NOMO-1 treated with dmso at 0.1 percent for 144 hours (cell line): ENCODE measurements around the gene FAM170B.

ENCODE experiments used
- DNase-seq: peaks from one replicate; lab custom pipeline; 2025; ENCODE audit not compliant: unreplicated experiment; lab: John Stamatoyannopoulos, UW

Gene FAM170B

DNA sequence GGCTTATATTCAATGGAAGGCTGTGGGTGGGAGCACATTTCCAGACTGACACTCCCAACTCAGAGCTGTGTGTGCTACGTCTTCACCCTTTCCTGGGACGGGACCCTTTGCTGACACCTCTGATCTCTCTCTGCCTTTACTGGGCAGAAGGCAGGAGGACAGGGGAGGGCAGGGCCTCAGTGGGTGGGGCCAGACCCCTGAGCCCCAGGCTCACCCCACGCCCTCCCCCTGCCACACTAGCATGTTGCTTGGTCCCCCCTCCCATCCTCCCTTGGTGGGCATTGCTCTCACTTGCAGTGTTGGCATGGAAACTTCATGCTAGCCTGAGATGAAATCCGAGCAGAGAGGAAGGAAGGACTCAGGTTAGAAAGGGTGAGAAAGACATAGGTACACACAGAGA, 36.0 kb upstream of the FAM170B start:
- DNase-seq: no peak

DNA sequence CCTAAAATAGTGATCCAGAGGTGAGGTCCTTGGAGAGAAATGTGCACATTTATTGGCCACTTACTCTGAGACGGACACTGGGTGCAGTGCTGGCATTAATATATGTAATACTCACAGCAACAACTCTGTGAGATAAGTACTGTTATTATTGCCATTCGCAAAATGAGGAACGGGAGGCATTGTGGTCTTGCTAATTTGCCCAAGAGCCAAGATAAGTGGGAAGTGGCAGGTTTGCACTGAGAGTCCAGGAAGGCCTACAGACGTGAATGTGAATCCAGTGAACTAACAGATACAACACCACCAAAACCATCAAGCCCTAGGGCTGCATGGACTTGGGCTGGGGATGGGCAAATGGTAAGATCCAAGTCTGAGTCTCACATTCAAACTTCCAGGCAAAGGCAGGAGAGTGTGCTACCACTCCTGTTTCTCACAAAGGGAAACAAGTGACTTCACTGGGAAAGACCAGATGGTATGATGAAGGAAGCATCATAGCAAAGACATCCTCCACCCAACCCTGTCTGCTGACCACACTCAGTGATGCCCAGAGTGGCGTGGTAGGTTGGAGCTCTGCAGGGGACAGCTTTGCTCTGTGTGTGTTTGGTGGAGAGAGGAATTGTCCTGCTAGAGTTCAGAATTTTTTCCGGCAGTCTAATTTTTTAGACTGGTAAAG, 35.1 kb upstream of the FAM170B start:
- DNase-seq: peak; percentile 64

GRCh38 chr10:49168171-49168540, 34.3 kb upstream of the FAM170B start:
- no peak for DNase-seq

GRCh38 chr10:49167425-49168170, 33.8 kb upstream of the FAM170B start:
- no peak for DNase-seq

DNA sequence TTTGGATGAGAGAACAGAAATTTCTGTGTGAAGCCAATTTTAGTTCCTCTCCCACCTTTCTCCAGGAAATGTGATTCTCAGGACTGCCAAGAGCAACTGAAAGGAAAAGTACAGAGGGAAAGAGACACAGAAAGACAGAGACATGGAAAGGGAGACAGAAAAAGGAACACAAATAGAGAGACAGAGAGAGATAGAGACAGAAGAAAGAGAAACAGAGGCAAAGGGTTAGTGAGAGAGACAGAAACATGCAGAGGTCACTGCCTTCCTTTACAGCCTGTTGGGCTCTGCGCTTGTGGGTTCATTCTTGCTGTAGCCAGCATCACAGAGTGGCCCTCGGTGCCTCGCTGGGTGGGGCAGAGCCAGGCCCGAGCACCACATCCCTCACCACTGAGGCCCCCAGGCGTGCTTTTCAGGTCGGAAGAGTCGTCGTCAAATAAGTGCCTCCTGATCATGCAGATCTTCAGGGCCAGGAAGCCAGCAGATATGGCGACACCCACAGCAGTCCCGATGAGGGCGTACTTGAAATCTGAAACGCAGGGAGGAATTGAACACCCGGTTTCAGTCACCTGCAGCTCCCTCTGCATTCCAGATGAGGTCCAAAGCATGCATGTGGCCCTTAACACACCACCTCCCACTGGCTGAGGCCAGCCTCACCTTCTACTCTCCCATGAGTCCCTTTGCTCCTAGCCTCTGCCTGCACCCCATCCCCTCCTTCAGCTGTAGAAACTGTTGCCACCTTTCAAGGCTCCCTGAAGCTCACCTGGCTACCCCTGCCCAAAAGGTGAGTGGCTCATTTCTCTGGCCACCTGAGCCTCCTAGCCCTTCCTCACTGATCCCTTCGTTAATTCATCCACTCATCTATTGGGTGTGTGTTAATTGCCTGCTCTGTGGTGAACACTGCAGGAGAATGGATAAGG, 32.9 kb upstream of the FAM170B start:
- DNase-seq: no peak

DNA sequence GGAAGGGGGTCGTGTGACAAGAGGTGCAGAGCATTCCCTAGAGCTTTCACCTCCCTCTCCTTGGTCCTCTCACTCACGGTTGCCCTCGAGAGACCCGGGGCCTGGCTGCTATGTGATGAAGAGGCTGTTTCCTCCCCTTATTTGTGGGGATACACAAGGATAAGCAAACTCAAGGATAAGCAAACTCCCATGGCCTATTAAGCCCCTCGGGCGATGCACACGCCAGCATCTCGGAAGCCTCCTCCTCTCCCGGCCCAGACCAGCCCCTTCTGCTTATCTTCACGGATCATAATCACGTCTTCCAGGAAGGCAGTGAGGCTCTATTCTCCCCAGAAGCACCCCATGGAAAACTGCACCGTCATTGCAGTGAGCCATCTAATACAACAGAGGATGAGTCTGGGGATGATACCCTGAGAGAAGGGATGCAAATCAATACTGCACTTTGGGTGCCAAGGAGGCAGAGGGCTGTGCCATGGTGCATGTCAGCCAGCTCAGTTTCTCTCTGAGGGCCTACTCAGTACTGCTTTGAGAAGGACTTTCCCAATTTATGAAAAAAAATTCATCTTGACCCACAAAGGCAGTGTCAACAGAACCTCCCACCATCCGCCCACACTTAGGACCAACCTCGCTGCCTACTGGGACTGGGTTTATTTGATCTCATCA, 32.1 kb upstream of the FAM170B start:
- no peak for DNase-seq

DNA sequence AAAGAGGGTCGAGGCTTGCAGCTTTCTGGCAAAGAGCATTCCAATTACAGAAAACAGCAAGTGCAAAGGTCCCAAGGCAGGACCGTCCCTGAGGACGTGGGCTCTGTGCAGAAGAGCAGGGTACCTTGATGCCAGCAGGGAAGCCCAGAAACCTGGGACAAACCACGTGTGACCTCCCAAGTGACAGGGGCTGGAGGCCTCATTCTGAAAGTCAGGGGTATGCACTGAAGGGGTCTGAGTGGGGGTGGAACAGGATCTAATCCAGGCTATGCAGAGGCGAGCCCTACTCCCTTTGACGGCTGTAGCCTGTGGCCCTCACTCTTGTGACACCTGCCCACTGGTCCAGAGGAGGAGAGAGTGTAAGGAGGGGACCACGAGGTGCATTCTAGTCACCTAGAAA, 31.4 kb upstream of the FAM170B start:
- no peak for DNase-seq

- DNase-seq: peak; percentile 29
Measured at GRCh38 chr10:49164559-49165188, 30.9 kb upstream of the FAM170B start.

GRCh38 chr10:49163741-49164140, 29.9 kb upstream of the FAM170B start:
- no peak for DNase-seq

DNA sequence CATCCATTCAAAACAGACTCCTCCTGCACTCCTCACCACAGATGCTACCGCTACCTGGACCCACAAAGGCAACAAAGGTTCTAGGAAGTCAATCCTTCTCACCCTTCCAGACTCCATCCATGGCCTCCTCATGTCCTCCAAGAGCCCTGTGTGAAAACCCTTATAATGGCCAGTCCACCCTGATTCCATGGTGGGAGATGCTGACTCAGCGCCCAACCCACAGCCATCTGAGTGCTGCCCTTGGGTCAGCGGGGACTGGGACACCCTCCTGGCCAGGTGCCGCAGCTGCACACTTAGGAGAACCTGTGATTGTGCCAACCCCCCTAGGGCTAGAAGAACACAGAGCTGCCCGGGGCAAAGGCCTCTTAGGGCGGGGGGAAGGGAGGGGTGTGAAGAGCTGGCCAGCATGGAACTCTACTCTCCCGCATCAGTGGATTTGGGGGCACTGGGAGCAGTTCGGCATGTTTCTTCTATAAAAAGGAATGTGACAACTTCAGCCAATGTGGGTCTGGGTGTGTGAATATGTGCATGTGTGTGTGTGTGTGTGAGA, 29.0 kb upstream of the FAM170B start:
- DNase-seq: no peak

- DNase-seq: no peak
Measured at GRCh38 chr10:49162063-49162462, 28.2 kb upstream of the FAM170B start.

DNA sequence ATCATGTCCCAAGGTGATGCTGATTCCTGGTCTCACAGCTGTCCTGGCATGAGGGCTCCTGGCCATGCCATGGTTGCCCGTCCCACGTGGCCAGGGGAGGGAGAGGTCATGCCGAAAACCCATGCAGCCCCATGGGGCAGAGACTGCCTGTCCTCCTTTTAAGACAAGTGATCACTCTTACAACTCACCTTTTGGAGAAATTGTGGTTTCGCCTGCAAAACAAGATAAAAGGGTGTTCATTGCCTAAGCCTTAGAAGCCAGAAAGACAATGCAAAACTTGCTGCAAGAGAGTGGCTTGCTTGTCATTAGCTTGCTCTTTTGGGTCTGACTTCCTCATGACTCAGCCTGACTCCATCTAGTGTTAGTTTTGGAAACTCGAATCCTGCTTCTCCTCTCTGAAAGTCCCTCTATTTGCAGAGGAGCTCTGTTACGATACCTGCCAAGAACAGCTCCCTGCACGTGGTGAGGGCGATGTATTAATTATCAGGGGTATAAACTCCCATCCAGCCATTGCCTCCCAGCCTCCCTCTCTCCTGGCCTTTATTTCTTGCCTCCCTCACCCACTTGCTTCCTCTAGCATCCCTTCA, 27.7 kb upstream of the FAM170B start:
- peak; percentile 8 for DNase-seq

GRCh38 chr10:49160814-49161213, 27.0 kb upstream of the FAM170B start:
- no peak for DNase-seq

GRCh38 chr10:49160110-49160509, 26.3 kb upstream of the FAM170B start:
- no peak for DNase-seq

DNA sequence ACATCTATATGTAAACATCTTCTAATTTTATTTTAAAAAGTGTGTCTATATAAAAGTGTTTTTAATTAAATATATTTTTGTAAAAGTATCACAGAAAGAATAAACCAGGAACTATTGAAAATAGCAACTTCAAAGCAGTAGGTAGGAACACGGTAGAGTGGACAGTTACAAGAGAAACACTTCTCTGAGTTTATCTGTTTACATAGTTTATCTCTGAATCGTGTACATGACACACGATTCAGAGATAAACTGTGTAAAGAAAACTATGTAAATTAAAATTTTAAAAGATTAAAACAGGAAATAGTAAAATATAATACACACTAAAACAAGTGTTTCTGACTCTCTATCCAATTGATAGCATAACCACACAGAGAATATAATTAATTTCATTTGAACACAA, 25.1 kb upstream of the FAM170B start:
- DNase-seq: no peak

DNA sequence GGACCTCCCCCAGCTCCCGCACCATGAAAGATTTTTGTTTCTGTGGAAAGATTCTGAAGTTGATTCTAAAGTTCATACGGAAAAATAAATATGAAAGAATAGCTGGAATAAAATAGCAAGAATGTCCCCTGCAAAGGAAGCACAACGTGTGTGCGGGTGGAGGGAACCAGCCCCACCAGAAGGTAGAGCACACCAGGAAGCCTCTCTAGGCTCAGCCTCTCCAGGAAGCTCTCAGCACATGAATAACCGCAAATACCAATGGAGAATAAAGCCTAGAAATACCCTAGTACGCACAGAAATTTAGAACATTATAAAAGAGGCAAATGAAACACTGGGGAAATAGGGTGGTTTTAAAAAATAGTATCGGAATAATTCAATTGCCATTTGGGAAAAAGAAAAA, 24.6 kb upstream of the FAM170B start:
- DNase-seq: no peak

GRCh38 chr10:49157229-49157628, 23.4 kb upstream of the FAM170B start:
- DNase-seq: no peak

DNA sequence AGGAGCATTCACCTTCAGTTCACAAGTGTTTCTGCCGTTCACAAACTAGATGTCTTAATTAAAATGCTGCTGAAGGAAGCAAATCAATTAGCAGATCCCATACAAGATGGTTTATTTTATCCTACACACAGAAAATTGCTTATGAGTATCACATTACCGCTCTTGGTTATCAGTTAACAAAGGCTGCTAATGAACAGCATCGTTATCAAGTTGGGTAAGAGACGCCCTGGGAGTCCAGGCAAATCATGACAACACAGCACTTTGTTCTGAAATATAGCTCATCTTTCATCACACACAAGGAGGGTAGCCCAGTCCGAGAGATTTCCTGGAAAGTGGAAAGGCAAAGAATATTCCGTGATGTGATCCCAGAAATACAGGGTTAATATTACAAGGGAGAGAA, 20.8 kb upstream of the FAM170B start:
- DNase-seq: no peak

GRCh38 chr10:49153971-49154370, 20.1 kb upstream of the FAM170B start:
- DNase-seq: no peak

DNA sequence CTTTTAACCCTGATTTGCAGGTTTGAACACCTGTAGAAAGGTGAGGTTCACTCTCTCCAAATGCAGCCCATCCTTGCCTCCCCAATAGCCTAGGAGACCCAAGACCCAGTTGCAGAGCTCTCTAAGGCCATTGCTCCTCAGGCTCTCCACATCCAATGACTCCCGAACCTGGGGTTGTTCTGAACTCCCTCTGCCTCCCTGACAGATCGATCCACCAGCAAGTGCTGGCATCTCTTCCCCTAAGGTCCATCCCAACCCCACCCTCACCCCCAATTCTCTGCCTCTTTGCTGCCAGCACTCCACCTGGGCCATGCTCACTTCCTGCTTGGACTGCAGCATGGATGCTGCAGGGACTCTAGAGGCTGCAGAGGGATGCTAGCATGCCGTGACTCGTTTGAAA, 19.3 kb upstream of the FAM170B start:
- no peak for DNase-seq
